Erythroblast (primary cell): ENCODE measurements around the gene TDRD10.

ENCODE experiments used
- GATA1 ChIP-seq: IDR thresholded peaks from 2 replicates; pipeline ENCODE4 v1.6.1; 2011; ENCODE audit warnings: low read depth, mild to moderate bottlenecking, control low read depth, low read length, moderate library complexity
- POLR2A ChIP-seq: IDR thresholded peaks from 2 replicates; pipeline ENCODE4 v1.6.1; 2011; ENCODE audit warnings: mild to moderate bottlenecking, low read length

DNA sequence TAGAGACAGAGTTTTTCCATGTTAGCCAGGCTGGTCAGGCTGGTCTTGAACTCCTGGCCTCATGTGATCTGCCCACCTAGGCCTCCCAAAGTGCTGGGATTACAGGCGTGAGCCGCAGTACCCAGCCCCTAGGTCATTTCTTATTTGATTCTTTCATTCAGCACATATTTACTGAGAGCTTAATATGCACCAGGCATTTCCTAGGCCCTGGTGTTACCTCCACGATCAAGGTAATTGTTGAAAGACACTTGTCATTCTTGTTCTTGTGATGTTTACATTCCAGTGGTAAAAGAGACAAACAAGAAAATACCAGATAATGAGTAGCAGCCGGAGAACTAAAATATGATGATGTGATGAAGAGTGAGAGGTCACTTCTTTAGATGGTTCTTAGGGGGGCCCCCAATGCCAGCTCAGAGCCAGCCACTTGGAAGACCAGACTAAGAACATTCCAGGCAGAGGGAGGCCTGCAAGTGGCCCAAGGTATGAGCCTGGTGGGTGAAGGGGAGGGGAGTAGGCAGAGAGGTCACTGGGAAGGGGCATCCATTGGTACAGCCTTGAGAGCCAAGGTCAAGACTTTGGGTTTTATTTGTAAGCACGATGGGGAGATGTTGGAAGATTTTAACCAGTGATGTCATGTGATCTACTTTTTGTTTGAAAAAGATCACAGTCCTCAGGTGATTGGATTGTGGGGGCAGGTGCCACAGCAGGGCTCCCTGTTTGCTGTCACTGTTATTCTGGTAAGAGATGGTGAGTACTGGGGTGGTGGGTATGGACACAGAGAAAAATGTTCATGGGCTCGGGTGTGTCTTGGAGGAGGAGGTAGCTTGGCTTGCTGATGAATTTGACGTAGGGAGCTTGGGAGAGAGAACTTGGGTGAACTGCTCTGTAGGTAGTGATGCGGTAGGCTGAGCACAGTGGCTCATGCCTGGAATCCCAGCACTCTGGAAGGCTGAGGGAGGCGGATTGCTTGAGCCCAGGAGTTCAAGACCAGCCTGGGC is 37.8 kb downstream of the TDRD10 start:
- TF ChIP-seq POLR2A: no peak
- TF ChIP-seq GATA1: no peak
